Activated CD8-positive, alpha-beta memory T cell treated with anti-CD3 and anti-CD28 coated beads, Interleukin-2, amount 50 U/mL, for 24 hours (primary cell): ENCODE data around the gene DHRS12.

ENCODE experiments used
- DNase-seq: peaks from one replicate; pipeline ENCODE4 v3.0.0-alpha.2; 2020; ENCODE audit errors: extremely low read depth

Gene DHRS12

DNA sequence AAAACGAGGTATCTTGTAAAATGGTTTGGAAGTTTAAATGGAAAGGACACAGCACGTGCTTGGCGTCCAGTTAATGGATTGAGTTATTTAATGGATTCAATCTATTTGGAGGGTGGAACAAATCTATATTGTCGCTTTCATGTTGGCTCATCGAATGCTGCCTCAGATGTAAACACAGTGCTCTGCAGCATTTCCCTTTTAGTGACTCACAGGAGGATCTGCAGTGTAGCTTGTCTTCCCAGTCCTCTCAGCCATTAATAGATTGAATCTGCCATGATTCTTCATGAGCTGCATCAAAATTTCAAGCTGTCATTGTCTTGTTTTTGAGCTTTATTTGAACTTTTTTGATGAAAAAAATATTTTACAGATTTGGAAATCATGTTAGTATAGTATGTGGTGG is 44.7 kb downstream of the DHRS12 start:
- no peak for DNase-seq

DNA sequence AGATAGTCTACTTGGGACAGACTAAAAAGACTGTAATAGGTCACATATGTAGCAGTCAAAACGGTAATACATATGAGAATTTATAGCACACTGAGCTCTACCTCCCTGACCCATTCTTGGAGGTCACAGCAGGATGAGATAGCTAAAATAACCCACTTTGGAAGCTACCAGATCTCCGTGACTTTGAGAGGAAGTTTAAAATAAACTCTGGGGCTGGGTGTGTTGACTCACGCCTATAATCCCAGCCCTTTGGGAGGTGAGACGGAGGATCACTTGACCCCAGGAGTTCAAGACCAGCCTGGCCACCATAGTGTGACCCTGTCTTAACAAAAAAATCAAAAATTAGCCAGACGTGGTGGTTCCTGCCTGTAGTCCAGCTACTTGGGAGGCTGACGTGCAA is 45.3 kb downstream of the DHRS12 start:
- no peak for DNase-seq

DNA sequence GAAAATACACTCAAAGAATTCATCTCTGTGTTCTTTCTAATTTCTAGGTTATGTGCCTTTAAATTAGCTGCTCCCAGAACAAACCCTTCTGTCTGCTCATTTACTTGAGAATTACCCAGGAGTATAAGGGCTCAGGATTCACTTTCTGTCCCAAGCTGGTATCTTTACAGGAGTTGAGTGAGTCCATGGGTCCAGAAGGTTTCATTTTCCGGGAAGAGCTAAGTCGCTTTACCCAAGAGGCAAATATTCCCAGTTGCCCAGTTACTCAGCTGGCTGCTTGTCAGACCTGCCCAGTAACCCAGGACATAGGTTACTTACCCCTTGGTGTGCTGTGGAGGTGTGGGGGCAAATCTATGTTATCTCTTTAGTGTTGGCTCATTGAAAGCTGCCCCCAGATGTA is 47.3 kb downstream of the DHRS12 start:
- DNase-seq = no peak

DNA sequence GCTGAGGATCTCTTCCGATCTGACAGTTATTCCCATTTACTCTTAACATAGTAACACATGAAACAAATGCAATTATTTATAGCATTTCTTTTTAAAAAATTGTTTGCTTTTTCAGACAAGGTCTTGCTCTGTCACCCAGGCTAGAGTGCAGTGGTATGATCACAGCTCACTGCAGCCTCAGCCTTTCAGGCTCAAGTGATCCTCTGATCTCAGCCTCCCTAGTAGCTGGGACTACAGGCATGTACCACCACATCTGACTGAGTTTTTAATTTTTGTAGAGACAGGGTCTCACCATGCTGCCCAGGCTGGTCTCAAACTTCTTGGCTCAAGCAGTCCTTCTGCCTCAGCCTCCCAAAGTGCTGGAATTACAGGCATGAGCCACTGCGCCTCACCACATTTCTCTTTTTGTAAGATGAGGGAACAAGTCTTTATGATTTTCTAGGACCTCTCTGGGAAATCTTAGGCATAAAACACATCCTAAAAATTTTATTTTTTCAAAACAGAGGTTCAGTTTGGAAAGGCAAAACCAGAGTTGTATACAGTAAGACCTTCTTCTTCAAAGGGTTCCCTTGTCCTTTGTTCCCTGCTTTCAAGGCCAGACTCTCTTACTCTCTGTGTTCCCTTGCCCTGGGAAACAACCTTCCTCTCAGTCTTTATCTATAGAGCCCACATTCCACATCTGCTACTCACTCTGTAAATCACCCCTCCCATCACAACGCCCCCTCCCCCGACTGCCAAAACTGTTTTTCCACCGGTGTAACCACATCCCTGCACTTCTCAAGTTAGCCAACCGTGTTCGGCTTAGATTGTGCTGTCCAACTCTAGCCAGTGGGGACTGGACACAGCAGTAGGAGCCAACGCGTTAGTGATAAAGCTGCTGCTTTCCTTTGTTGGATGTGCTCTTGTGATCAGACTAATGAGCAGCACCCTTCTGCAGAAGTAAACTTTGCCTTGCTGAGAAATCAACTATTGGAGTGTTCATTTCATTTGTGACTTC is 56.2 kb downstream of the DHRS12 start:
- DNase-seq = no peak

DNA sequence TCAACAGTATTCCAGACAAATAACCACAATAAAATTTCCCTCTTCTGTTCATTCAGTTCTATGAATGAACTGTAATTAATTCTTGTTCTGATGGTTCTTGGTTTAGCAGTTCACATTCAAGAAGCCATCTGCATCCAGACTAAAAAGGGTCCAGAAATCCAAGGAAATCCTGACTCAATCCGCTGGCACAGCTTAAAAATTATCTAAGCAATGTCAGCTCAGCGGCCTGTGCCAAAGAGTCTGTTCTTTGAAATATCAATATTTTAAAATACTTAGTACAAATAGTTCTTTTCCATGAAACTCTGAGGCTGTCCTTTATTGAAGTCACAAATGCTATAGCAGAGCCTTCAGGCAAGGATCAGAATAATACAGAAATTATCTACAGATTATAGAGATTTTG is 57.2 kb downstream of the DHRS12 start:
- no peak for DNase-seq

DNA sequence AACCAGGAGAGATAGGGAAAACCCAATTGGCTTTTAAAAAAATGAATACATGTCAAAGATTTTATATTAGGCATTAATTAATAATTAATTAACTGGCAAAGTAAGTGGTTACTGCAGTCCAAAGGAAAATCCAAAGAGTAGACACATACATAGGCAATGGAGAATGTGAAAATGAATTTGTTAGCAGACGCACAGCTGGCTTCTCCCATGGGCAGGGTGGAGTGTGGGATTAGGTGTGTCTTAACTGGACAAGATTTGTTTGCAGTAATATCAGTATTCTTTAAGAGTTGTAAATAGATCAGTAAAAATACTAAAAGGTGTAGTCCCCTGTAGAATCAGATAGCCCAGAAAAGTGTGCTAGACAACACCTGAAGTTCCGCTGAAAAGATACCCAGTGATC is 58.7 kb downstream of the DHRS12 start:
- DNase-seq = no peak

DNA sequence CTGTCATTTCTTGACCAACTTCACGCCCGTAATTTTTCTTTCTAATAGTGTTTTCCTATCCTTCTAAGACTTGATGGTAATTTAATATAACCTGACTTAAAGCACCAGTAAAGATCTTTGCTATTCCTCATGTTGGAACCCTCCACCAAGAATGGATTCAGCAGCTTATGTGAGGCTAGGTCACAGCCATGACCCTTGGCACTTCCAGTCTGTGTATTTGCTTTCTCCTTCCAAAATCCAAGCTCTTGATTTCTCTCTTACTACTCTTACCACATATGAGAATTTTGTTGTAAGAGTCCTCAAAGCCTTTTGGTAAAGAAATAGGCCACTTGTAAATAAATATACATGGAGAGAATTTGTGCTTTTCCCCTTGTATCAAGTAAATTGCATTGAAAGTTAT is 61.4 kb downstream of the DHRS12 start:
- no peak for DNase-seq

DNA sequence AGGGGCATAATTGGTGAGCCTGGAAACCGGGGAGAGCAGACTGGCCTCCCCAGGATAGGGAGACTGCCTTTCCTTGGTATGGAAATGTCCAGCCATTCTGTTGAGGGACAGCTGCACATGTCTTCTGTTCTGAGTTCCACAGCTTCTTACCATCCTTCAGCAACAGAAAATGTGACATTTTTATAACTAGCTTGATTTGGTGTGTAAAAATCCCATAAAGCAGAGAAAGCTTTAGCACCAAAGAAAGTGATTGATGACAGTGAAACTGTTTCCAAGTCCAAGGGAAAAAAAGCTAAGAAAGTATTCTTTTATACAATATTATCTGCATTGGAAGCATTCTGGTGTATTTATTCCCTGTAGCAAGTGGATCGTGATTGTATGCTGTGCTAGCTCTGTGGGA is 61.9 kb downstream of the DHRS12 start:
- no peak for DNase-seq

DNA sequence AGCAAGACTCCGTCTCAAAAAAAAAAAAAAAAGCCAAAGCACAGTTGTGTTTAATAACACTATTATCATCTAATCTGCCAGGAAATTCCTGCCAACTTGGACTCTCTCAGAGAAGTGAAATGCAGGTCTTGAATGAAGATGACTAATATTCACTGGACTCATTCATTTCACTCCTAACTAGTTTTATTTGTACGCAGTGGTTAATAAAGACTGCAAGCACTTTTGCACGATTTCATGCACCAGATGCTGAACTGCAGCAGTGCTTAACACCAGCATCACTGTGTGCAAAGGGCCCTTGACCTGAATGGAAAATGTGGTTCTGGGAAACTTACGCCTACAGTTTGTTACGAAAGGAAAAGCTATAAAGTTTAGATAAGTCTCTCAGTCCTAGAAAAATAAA is 63.3 kb downstream of the DHRS12 start:
- no peak for DNase-seq

DNA sequence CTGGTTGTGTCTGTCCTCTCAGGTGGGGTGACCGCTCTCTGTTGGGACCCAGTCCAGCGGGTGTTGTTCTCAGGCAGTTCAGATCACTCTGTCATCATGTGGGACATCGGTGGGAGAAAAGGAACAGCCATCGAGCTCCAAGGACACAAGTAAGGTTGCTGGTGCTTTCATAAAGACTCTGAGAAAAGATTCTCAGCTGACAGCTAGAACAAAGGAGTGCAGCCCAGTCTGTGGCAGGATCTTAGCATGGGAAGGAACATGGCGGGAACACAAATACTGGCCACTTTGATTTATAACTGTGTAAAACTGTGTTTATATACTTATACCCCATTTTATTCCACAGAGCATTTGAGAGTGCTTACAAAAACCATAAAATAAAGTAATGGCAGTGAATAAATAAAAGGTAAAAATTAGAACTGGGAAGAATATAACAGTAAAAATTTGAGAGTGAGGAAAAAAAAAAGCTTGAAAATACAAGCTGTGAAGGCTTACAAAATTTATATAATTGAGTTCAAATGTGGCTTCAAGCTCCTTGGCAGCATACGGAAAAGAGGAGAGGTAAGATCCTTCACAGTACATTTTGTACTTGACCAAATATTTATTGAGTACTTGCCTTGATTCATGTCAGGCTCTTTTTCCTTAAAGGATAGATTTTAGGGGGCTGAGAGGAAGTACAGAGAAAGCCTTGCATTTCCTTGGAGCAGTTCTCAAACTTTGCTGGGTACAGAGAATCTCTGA is 64.8 kb downstream of the DHRS12 start:
- no peak for DNase-seq

DNA sequence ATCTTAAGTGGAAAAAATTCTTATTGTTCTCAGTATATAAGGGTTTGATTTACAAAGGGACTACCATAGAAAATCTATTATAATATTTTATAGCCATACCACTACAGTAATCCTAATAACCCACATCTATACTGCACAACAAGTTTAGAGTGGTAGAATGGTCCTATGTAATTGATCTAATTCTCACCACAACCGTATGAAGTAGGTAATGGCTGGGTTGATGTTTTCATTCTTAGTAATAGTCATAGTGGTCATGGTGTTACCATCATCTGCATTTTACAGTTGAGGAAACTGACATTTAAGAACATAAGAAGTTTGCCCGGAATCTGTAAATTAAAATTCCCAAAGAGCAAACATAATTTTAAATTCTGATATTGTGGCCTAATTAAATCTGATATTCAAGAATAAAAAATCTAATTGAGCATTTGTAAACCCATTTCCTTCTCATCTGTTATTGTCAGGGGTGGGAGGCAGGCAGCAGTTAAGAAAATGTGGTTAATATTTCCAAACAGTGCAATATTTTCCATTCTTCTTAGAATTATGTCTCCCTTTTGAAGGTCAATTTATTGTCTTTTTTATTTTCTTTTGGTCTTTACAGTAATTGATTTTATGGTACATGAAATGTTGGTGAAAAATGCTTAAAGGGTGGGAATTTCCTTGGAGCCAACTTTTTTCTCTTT is 65.6 kb downstream of the DHRS12 start:
- DNase-seq = no peak

DNA sequence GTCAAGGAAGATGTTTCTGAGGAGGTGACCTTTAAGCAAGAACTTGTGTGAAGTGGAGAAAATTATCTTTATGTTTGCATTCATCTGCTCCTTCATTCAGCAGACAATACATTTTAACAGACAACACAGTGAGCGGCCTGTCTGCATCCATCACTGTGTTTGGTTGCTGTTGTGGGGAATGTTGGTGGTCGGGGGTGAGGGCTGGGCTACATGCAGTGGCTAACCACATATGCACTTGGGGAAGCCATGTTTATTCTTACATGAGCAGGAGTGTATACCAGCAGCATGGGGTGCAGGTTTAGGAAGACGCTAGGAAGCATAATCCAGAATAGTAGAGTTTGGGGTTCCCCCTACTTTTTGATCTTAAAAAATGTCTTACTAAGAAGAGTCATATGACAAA is 66.4 kb downstream of the DHRS12 start:
- DNase-seq = no peak

DNA sequence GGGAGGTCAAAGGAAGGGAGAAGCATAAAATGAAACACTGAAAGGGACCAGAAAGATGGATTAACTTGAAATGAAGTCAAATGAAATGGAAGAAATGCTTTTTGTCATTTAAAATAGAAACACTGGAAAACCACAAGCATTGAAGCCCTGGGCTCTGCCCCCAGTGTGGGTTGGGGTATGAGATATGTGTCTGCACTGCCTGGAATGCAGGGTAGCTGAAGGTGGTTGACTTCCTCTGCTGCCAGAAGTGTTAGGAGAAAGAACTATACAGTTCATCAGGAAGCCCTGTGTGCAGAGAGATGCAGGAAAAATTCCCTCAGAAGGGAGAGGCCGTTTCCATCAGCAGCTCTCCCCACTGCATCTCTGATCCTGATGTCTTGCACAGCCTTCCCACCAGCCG is 69.2 kb downstream of the DHRS12 start:
- DNase-seq = no peak

DNA sequence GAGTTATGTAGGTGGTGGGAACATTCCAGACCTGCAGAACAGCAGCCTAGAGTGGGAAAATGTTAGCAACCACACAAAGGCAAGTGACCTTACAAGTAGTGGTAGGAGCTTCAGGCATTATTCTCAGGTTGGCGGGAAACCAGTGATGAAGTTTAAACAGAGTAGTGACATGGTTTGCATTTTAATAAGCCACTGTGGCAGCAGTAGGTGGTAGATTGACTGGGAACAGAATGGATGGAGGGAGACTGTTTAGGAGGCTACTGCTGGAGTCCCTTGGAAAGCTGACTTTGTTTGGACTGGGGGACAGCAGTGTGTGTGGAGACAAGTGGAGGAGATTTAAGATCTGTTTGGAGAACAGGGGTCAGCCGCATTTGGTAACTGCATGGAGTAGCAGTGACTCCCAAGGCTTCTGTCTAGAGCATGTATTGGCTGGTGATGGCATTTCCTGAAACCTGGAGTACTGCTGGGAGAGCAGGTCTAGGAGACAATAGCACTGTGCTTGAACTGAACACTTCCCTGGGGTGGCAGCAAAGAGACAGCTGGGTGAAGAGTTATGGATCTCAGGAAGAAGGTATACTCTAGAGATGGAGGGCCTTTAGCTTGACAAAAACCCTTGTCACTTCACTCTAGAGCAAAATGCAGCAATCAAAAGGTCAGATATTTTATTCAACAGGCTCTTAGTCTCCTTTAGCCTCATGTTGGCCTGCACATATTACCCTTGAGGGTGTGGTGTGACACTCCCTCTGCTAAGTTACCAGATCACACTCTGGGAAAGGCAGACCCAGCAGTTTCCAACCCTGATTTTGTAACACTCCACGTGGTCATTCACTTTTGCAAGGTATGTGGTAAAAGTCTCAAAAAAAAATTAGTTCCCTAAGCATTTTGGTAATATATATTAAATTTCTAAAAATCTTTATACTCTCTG is 70.3 kb downstream of the DHRS12 start:
- DNase-seq = no peak

DNA sequence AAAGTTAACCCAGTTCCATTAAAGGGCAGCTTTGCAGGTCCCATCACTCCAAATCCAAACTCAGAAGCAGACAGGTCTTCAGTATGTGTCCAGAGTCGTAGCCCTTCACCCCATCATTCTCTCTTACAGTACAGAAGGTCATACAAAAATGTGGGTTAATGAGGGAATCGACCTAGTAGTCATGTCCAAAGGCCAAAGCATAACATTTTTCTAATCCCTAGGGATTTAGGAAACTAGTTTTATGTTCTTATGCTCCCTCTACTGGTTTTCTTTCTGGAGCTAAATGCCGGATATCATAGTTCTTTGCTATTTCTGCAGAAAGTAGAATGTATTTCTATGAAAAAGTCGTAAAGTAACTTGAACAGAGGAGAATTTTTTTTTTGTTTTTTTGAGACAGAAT is 72.2 kb downstream of the DHRS12 start:
- no peak for DNase-seq

DNA sequence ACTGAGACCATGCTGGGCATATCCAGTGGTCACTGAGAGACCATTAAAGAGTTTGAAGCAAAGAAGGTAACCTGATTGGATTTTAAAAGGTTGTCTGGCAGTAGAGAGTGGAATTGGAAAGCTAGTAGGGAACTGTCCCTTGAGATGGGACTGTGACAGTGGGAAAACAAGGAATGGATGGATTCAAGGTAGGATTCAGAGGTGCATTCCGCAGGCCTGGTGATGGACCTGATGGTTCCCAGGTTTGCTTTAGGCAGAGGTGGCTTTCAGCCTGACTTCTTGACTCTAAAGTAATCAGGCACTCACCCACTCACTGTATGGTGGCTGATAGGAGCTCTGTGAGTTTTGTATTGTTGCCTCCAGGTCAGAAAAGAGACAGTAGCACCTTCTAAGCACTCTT is 73.0 kb downstream of the DHRS12 start:
- DNase-seq = no peak

DNA sequence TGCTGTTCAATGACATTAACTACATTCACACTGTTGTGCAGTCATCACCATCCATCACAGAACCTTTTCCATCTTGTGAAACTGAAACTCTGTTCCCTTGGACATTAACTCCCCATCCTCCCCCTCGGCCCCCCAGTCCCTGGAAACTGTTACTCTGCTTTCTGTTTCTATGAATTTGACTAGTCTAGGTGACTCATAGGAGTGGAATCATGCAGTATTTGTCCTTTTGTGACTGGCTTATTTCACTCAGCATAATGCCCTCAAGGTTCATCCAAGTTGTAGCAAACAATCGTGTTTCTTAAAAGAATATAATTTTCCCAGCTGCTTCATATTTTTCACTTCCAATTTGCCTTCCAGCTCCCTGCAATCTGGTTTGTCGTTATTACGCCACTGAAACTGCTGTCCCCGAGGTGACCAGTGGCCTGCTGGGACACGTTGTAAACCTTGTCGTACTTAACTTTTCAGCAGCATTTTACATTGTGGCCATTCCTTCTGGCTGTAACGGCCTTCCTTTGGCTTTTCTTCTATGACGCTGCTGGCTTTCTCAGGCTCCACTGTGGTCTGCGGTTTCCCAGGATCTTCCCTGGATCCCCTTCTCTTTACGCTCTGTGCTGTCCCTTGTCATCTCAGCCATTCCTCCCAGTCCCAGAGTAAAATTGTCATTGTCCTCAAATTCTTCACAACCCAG is 74.0 kb downstream of the DHRS12 start:
- no peak for DNase-seq

DNA sequence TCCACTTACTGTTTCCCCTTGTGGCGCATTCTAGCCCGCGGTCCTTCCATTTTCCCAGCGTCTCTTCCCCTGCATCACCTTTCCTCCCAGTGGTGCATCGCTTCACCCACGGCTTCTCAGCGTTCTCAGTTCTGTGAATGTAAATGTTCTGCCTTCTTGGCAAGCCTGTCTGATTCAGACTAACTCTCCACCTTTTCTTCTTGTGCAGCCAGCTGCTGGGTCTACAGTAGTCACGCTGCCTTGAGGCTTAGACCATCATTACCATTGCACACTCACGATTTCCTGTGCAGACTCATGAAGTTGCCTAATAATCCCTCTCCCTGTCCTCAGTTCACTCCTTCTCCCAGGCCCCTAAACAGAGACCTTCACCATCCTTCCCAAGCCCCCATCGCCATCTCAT is 75.0 kb downstream of the DHRS12 start:
- no peak for DNase-seq

DNA sequence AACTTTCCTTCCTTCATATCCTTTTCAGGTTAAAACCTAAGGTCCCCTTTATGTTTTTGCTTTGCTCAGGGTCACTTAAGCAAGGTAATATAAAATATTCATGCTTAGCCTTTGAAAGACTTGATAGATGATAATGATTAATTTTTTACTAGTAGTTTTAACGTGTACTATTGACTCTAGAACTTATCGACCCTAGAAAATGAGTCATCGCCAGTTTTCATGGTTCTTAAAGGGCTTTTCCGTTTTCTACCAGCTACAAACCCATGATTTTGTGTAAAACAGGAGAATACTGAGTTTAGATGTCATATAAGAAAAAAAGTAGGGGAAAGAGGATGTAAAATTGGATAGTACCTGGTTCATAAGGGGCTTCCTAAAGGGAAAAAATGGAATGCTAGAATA is 75.7 kb downstream of the DHRS12 start:
- no peak for DNase-seq

DNA sequence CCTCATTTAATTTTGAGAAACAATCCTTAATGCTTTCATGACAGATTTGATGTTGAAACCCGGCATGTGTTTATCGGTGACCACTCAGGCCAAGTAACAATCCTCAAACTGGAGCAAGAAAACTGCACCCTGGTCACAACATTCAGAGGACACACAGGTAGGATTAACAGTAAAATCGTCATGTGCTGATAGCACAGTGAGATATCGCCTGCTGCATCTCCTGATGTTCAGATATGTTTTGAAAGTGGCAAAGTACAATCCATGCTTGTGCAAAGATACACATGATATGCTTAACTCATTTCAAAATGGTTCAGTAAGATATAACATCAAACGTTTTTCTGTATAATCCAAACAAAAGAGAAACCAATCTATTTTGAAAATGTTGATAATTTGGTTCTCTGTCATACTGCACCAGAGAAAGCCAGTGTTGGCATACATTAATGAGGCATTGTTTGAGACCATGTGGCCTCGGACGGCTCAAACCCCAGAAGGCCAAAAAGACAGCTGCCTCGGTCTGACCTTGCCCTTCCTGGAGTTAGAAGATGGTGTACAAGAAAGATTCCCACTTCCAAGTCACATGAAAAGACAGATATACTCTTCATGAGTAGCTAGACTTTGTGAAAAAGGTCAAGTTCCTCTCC is 76.2 kb downstream of the DHRS12 start:
- DNase-seq = no peak
